Measurements from ENCODE around the gene PKN2. TPM values are rescaled to one million over a fixed set of nuclear protein-coding genes. Genes with fewer than 3 reads are reported as not detected.

Gene PKN2
- total and polyA plus RNA-seq, 2 of the 8 experiments (the other 6 are each of a cell fraction or from before 2014, with no cell fraction given): 7.8 to 32.0 TPM

GRCh38 chr1:88812366-88812765 lies 128.3 kb downstream of the PKN2 start:
- no peak for TF ChIP-seq FOSL1 (IDR thresholded peaks at IDR 0.05; ENCODE audit: insufficient read depth, low read depth, low read length)
- no peaks in the 10 kb centered on the region for H3K9me3 ChIP-seq (ENCODE audit: insufficient read depth in 2 of 2, low read depth in 1 of 2, low read length in 1 of 2)
- no peak overlapping the region for H3K23ac ChIP-seq (ENCODE audit: insufficient read length)
- no peaks in the 10 kb centered on the region for H3K79me2 ChIP-seq (ENCODE audit: control insufficient read depth in 1 of 2, insufficient read depth in 2 of 2, low read length in 2 of 2)
- no peak overlapping the region for H2AFZ ChIP-seq (ENCODE audit: low read length)
- DNase-seq (ENCODE audit: low read depth in 1 of 2, low spot score in 2 of 2) (no peak), FAIRE-seq (no peak)
- H3K27me3 ChIP-seq (replicated peaks in 1 of 4; ENCODE audit: control insufficient read depth in 3 of 4, extremely low read depth in 1 of 4, insufficient read depth in 3 of 4, low read length in 3 of 4): no peaks in the 10 kb centered on the region
- no peaks in the 10 kb centered on the region for H3K79me1 ChIP-seq (ENCODE audit: low read depth, low read length)
- no peak overlapping the region for H2BK12ac ChIP-seq (ENCODE audit: low read depth, low read length)
- H3K4me1 ChIP-seq (replicated peaks in 1 of 4; ENCODE audit: control insufficient read depth in 3 of 4, insufficient read depth in 4 of 4, low read length in 3 of 4): no peaks in the 10 kb centered on the region
- peaks cover 3 to 26% (median 8%) of the 10 kb centered on the region in 4 experiments; a peak in 7 of 8 replicates for H3K36me3 ChIP-seq (ENCODE audit: control insufficient read depth in 2 of 4, insufficient read depth in 4 of 4, low read length in 3 of 4)
- H2BK120ac ChIP-seq (replicated peaks; ENCODE audit: low read depth, low read length): no peak overlapping the region
- no peak overlapping the region for H3K56ac ChIP-seq (replicated peaks; ENCODE audit: insufficient read length, low read depth, low read length)
- H3K9ac ChIP-seq (replicated peaks in 1 of 4; ENCODE audit: extremely low read depth in 1 of 4, low read depth in 3 of 4, low read length in 3 of 4): no peak overlapping the region
- no peak overlapping the region for H2AK5ac ChIP-seq (ENCODE audit: low read depth, low read length)
- no peak overlapping the region for H3K14ac ChIP-seq (ENCODE audit: insufficient read length)
- no peak overlapping the region for H4K8ac ChIP-seq (ENCODE audit: extremely low read depth, insufficient read depth, low read length)
- no peak overlapping the region for H2BK15ac ChIP-seq (ENCODE audit: low read length)
- CTCF ChIA-PET (ENCODE audit: partially characterized antibody): no interaction called here
- H4K5ac ChIP-seq (ENCODE audit: insufficient read length, low read depth, low read length): no peak overlapping the region
- H3K27ac ChIP-seq (ENCODE audit: low read depth, low read length): no peak overlapping the region
- H2BK5ac ChIP-seq (ENCODE audit: low read depth, low read length): no peak overlapping the region
- no peak overlapping the region for H2BK20ac ChIP-seq (ENCODE audit: low read length)
- POLR2A ChIA-PET (ENCODE audit: partially characterized antibody): interaction anchor here (0.6 kb wide), 1 partner anchor 52 kb away, joined by 4 read pairs; no protein-coding TSS in a partner anchor
- H3K4me3 ChIP-seq (ENCODE audit: extremely low read depth in 1 of 4, insufficient read depth in 2 of 4, low read depth in 3 of 4, low read length in 4 of 4): no peak overlapping the region
- H4K20me1 ChIP-seq (replicated peaks in 1 of 2; ENCODE audit: control insufficient read depth in 1 of 2, insufficient read depth in 2 of 2, low read length in 2 of 2): no peaks in the 10 kb centered on the region
- H3K18ac ChIP-seq (ENCODE audit: extremely low read depth, low read length): no peak overlapping the region
- no peak overlapping the region for H4K91ac ChIP-seq (replicated peaks; ENCODE audit: insufficient read length, low read length)
- no peak overlapping the region for H3K4me2 ChIP-seq (ENCODE audit: insufficient read depth in 1 of 2, low read depth in 2 of 2, low read length in 2 of 2)
- no peaks in the 10 kb centered on the region for H3K23me2 ChIP-seq (ENCODE audit: low read depth, low read length)
- H3K4ac ChIP-seq (replicated peaks; ENCODE audit: insufficient read length, low read depth, low read length): no peak overlapping the region

Measured in H1 (cell line).